GM23248 (cell line): Measurements from ENCODE around the gene CHST11.

Source experiments
- EZH2 ChIP-seq: fragments of 200-600 bp; sonication (generic); IDR thresholded peaks from 2 replicates; pipeline ENCODE4 v1.6.1; 2018; ENCODE audit warnings: antibody characterized with exemption, mild to moderate bottlenecking; ENCODE audit not compliant: insufficient read depth, poor library complexity, severe bottlenecking
- EZH2phosphoT487 ChIP-seq: fragments of 200-600 bp; sonication (generic); IDR thresholded peaks from 2 replicates; pipeline ENCODE4 v1.6.1; 2018; ENCODE audit warnings: antibody characterized with exemption, moderate library complexity, mild to moderate bottlenecking, low read depth; ENCODE audit not compliant: insufficient read depth

DNA sequence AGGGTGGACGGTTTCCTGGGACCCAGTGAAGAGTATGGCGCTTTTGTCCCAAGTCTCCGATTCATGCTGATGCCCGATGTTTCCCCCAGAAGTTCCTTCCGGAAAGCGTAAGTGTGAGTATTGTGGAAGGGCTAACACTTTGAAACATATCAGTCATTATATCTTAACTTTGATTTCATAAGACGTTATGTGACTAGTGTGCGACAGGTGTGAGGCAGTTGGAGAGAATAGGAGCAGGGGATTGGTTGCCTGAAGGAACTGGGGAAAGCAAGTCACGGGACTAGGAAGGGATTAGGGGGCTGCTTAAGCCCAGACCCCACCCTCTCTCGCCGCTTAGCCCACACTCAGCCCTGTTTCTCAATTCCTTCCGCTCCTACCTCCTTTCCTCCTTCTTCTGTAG is 154.9 kb downstream of the CHST11 start:
- TF ChIP-seq EZH2 = no peak
- no peak for TF ChIP-seq EZH2phosphoT487
